Measurements from ENCODE around the gene OPCML.

OPCML gene

DNA sequence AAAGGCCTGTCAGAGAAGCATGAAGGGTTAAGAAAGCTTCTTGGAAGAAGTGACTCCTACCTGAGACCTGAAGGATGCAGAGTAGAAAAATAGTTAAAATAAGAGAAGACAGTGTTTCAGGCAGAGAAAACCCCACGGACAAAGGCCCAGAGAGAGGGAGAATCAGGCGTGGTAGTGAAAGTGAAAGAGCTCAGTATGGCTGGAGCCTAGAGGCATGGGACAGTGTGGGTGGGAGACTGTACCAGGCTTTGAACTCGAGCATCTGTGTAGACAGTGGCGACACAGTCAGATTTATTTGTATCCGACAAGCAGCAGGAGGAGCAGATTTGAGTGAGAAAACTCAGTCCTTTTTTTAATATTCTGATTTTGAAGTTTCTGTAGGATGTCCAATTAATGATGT is 360.0 kb downstream of the OPCML start:
- no peaks in the 10 kb centered on the region for H3K4me1 Mint-ChIP-seq (ENCODE audit: low read depth)
- no peak overlapping the region for H3K4me3 Mint-ChIP-seq
- no peak for DNase-seq (ENCODE audit: low spot score)
- no peaks in the 10 kb centered on the region for H3K36me3 Mint-ChIP-seq (ENCODE audit: low read depth)
- H3K27me3 Mint-ChIP-seq (ENCODE audit: low read depth), result no peaks in the 10 kb centered on the region
- H3K27ac Mint-ChIP-seq, result no peak overlapping the region
- H3K9me3 Mint-ChIP-seq, result no peaks in the 10 kb centered on the region

DNA sequence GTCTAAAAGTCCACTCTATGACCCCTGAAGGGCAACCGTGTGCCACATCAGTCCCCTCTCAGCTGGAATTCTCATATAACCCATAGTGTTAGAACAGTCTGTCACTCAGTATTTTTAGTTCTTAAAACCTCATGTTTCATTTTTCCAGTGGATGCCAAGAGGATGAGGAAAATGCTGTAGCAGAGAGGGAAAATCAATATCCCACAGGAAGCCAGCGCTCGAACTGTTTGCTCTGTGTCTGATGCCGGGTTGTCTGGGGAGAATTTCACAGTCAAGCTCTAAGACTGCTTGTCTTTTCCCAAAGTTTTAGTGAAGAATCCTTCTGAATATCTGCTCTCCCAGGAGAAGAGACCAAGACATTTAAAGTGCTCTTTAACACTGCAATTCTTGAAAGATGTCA is 360.9 kb downstream of the OPCML start:
- no peaks in the 10 kb centered on the region for H3K27me3 Mint-ChIP-seq (ENCODE audit: low read depth)
- H3K27ac Mint-ChIP-seq, result no peak overlapping the region
- no peaks in the 10 kb centered on the region for H3K9me3 Mint-ChIP-seq
- DNase-seq (ENCODE audit: low spot score), result no peak
- H3K4me3 Mint-ChIP-seq, result no peak overlapping the region
- no peaks in the 10 kb centered on the region for H3K4me1 Mint-ChIP-seq (ENCODE audit: low read depth)
- H3K36me3 Mint-ChIP-seq (ENCODE audit: low read depth), result no peaks in the 10 kb centered on the region

DNA sequence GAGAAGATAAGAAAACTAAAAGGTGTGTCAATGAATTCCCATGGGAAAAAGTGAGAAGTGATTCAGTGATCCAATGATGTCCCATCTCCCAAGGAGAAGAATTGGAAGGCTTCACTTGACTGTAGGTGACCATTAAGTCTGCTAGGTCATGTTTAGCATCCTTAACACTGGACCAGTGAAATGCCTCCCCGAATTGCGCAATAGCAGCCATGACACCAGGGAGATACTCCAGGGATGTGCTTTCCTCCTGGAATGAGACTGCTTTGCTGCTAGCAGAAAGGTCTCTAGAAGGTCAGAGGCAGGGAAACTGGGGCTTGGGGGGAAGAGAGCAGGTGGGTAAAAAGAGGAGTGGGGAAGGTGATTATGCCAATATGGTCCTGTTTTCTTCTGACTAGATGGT is 364.3 kb downstream of the OPCML start:
- Mint-ChIP-seq H3K27ac (no peak overlapping the region), H3K27me3 (ENCODE audit: low read depth) (no peaks in the 10 kb centered on the region), H3K9me3 (no peaks in the 10 kb centered on the region), H3K4me1 (ENCODE audit: low read depth) (no peaks in the 10 kb centered on the region), H3K36me3 (ENCODE audit: low read depth) (no peaks in the 10 kb centered on the region), H3K4me3 (no peak overlapping the region)
- no peak for DNase-seq (ENCODE audit: low spot score)

DNA sequence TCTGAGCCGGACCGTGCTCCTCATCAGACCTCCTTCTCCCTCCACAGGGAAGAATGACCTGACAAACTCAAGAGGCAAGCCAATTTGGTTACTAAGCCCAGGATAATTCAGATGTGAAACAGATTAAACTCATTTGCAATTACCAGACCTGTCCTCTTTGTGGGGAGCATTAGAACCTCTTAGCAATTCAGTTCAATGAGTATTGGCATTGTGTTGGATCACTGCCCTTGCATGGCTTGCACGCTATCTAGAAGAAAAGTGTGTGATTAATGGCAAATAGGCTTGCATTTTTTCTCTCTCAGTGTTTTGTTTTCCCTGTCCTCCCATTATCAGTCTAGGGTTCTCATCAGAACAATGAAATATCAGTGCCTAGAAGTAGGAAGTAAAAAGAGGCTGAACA is 365.6 kb downstream of the OPCML start:
- Mint-ChIP-seq H3K4me3 (no peak overlapping the region), H3K9me3 (no peaks in the 10 kb centered on the region)

DNA sequence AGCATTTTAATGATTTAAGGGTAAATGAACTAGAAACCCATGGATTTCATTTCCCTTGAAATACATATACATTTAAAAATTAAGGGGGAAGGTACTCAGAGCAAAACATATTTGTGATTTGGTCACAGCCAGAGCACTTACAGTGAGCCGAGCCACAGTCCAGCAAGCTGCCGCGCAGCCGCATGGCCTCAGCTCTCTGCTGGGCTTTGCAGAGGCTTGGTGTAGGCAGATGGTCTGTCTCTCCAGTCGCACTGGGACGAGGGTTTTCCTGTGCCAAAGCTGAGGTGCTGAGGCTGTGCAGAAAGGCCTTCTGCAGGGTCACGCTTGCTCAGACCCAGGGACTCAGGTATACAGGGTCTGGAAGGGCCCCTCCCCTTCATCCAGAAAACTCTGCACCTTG is 367.3 kb downstream of the OPCML start:
- no peaks in the 10 kb centered on the region for H3K9me3 Mint-ChIP-seq
- no peak for DNase-seq (ENCODE audit: low spot score)
- H3K27ac Mint-ChIP-seq, result no peak overlapping the region
- H3K4me3 Mint-ChIP-seq, result no peak overlapping the region
- no peaks in the 10 kb centered on the region for H3K36me3 Mint-ChIP-seq (ENCODE audit: low read depth)
- no peaks in the 10 kb centered on the region for H3K27me3 Mint-ChIP-seq (ENCODE audit: low read depth)
- H3K4me1 Mint-ChIP-seq (ENCODE audit: low read depth), result no peaks in the 10 kb centered on the region

More for the DNA sequence above, 365.6 kb downstream of the OPCML start:
- H3K27me3 Mint-ChIP-seq (ENCODE audit: low read depth), result no peaks in the 10 kb centered on the region
- no peaks in the 10 kb centered on the region for H3K36me3 Mint-ChIP-seq (ENCODE audit: low read depth)
- no peak overlapping the region for H3K27ac Mint-ChIP-seq
- DNase-seq (ENCODE audit: low spot score), result no peak
- no peaks in the 10 kb centered on the region for H3K4me1 Mint-ChIP-seq (ENCODE audit: low read depth)

DNA sequence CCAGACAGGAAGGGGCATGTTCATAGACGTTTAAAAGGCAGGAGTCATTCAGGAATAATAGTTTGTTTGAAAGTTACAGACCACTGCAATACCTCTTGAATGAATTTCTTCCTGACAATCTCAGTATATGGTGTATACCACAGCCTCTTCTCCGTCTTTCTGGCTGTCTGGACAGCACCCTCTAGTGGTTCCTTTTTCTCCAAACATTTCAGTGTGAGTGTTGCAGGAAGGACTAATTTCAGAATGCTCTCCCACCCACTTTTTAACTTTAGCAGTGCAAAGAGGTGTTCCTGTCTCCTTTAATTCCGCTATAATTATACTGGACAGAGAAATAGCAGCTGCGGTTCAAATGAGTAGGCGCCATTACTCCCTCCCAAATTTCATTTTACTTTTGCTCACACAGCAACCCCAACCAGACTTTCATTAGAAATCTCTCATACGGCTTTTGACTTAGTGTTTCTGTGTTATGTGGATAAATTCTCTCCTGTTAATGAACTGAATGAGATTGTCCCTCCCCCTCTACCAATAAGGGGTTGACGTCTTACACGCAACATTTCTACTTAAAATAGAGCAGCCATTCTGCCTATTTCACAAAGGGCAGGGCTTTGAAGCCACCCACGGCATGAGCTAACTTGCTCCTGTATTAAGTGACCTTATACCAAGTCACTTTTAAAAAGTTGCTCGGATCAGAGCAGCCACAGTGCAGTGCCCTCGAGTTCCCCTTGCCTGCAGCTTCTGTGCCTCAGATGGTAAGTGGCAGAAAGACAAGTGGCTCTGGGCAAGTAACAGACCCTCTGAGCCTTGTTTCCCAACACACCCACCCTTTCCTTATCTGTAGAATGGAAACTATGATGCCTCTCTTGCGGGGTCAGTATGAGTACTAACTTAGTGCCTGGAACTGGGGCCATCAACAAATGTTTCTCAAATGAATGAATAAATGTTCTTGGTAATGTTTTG is 368.6 kb downstream of the OPCML start:
- H3K9me3 Mint-ChIP-seq, result no peaks in the 10 kb centered on the region
- no peak for DNase-seq (ENCODE audit: low spot score)
- no peaks in the 10 kb centered on the region for H3K27me3 Mint-ChIP-seq (ENCODE audit: low read depth)
- no peaks in the 10 kb centered on the region for H3K36me3 Mint-ChIP-seq (ENCODE audit: low read depth)
- no peak overlapping the region for H3K27ac Mint-ChIP-seq
- no peaks in the 10 kb centered on the region for H3K4me1 Mint-ChIP-seq (ENCODE audit: low read depth)
- H3K4me3 Mint-ChIP-seq, result no peak overlapping the region

DNA sequence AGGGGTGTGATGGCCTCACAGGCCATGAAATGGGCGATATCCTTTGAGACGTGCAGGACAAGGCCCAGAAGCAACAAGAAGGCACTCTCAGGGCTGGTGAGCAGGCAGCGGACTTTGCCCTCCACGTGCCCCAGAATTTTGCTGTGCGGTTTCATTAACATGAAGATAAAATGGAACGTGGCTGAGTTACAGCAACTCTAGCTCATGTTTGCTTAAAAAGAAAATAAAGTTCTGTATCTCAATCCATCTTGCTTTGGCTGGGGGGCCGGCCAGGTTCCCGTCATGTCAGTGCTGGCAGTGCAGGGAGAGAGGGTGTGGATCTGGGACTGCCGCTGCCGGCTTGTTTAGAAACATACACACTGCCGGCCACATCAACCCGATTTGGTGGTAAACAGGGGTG is 370.1 kb downstream of the OPCML start:
- no peaks in the 10 kb centered on the region for H3K9me3 Mint-ChIP-seq
- H3K27ac Mint-ChIP-seq, result no peak overlapping the region
- no peak overlapping the region for H3K4me3 Mint-ChIP-seq
- DNase-seq (ENCODE audit: low spot score), result no peak
- no peaks in the 10 kb centered on the region for H3K4me1 Mint-ChIP-seq (ENCODE audit: low read depth)
- no peaks in the 10 kb centered on the region for H3K36me3 Mint-ChIP-seq (ENCODE audit: low read depth)
- H3K27me3 Mint-ChIP-seq (ENCODE audit: low read depth), result no peaks in the 10 kb centered on the region

DNA sequence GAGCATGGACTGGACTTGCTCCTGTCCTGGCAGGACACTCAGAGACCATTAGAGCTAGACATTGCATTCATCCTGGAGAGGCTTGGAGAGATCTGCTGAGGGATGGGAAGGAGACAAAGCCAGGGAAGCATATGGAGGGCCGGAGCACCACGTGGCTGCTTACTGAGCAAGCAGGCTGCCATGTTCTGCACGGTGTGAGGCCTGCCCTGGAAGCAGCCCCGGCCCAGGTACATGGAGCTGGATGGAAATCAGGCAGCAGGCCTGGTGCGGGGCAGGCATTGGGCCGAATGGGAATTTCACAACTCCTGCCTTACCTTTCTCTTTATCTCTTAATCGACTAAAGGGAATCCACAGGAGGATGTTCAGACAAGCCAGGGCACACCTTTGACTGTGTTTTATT is 371.5 kb downstream of the OPCML start:
- DNase-seq (ENCODE audit: low spot score), result no peak

DNA sequence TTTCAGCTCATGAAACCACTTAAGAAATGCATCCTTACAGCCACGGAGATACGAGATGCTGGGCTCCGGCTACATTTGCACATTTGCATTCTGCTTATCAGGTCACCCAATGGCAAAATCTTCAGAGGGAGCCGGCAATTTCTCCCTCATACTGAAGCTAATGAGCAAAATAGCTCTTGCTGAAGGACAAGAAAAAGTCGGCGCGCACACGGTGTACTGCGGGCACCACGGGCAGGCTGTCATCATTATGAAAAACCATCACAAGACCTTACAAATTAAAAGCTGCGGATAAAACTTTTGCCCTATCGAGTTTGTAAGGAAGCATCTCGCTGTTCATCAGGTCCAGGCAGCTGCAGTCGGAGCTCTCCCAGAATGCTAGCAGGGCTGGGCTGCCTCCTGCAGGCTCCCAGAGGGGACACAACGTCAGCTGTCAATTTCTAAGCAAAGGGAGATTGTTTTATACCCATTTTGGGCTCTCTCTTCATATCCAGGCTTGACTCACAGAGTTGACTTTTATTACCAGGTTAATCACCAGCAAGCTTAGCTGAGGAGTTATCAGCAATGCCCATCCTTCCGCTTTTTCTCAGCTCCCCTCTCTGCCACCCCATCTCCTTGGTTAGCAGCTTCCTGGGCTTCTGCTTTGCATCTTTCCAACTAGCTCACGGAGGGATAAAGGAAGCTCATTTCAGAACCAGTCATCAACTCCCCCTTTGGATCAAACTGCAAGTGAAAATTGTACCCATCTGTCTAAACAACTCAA is 375.1 kb downstream of the OPCML start:
- H3K27me3 Mint-ChIP-seq (ENCODE audit: low read depth), result peaks cover 3% of the 10 kb centered on the region
- no peak for DNase-seq (ENCODE audit: low spot score)
- H3K4me3 Mint-ChIP-seq, result no peak overlapping the region
- no peaks in the 10 kb centered on the region for H3K4me1 Mint-ChIP-seq (ENCODE audit: low read depth)
- H3K36me3 Mint-ChIP-seq (ENCODE audit: low read depth), result no peaks in the 10 kb centered on the region
- no peaks in the 10 kb centered on the region for H3K9me3 Mint-ChIP-seq
- H3K27ac Mint-ChIP-seq, result no peak overlapping the region

More for the DNA sequence above, 371.5 kb downstream of the OPCML start:
- H3K27ac Mint-ChIP-seq, result no peak overlapping the region
- no peak overlapping the region for H3K4me3 Mint-ChIP-seq
- no peaks in the 10 kb centered on the region for H3K4me1 Mint-ChIP-seq (ENCODE audit: low read depth)
- H3K36me3 Mint-ChIP-seq (ENCODE audit: low read depth), result no peaks in the 10 kb centered on the region
- H3K27me3 Mint-ChIP-seq (ENCODE audit: low read depth), result peaks cover 3% of the 10 kb centered on the region
- no peaks in the 10 kb centered on the region for H3K9me3 Mint-ChIP-seq

DNA sequence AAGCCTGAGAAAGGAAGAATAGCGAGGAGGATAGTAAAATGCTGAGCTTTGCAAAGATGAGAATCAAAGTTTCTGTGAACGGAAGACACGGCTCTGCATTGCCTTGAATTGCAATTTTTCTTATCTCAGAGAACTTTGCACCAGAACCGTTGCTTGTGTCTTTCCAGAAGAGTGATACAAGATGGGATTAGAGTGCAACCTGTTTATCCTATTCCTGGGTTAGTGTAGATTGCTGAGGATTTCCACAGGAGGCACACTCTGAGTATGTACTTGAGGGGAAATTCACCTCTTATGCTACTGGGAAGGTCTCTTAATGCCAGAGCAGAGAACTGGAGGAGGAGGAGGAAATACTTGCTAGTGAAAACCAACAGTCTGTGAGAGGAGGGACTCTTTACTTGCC is 377.5 kb downstream of the OPCML start:
- Mint-ChIP-seq H3K36me3 (ENCODE audit: low read depth) (no peaks in the 10 kb centered on the region), H3K27me3 (ENCODE audit: low read depth) (peaks cover 3% of the 10 kb centered on the region), H3K4me3 (no peak overlapping the region), H3K4me1 (ENCODE audit: low read depth) (no peaks in the 10 kb centered on the region), H3K27ac (no peak overlapping the region), H3K9me3 (no peaks in the 10 kb centered on the region)
- no peak for DNase-seq (ENCODE audit: low spot score)

DNA sequence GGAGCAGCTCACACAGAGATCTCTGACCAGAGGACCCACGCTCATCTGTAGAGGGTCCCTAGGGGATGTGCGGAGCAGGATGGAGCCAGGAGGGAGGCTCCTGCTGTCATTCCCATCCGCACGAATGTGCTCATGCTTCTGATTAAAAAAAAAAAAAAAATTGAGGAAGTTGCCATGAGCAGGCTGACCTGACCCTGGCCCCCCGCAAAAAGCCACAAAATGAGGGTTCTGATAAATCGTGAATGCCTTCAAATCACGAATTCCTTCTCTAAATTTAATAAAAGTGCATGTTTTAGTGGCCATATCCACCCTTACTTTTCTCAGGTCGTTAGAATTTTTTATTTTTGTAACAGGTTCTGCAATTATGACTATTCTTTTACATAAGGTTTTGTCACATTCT is 378.2 kb downstream of the OPCML start:
- H3K9me3 Mint-ChIP-seq, result no peaks in the 10 kb centered on the region
- H3K27ac Mint-ChIP-seq, result no peak overlapping the region
- H3K4me3 Mint-ChIP-seq, result no peak overlapping the region
- peaks cover 3% of the 10 kb centered on the region for H3K27me3 Mint-ChIP-seq (ENCODE audit: low read depth)
- DNase-seq (ENCODE audit: low spot score), result no peak
- no peaks in the 10 kb centered on the region for H3K4me1 Mint-ChIP-seq (ENCODE audit: low read depth)
- H3K36me3 Mint-ChIP-seq (ENCODE audit: low read depth), result no peaks in the 10 kb centered on the region

DNA sequence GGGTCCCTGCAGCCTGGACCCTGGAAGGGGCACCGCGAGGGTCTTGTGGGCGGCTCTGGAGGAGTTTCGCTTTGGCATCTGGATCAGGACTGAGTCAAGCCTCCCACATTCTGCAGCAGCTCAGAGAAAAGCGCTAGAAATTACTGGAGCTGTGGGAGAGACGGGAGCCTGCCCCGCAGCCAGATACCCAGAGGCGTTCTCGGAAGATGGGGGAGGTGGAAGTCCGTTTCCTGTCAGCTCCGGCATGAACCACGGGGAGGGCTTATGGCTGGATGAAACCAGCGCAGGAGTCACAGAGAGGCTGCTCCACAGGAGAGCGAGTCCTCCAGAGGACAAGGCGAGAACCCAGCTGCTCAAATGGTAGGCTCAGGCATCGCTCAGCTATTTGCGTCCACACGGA is 379.3 kb downstream of the OPCML start:
- H3K9me3 Mint-ChIP-seq, result no peaks in the 10 kb centered on the region
- H3K36me3 Mint-ChIP-seq (ENCODE audit: low read depth), result no peaks in the 10 kb centered on the region
- DNase-seq (ENCODE audit: low spot score), result no peak
- H3K4me3 Mint-ChIP-seq, result no peak overlapping the region
- H3K4me1 Mint-ChIP-seq (ENCODE audit: low read depth), result no peaks in the 10 kb centered on the region
- peaks cover 3% of the 10 kb centered on the region for H3K27me3 Mint-ChIP-seq (ENCODE audit: low read depth)
- no peak overlapping the region for H3K27ac Mint-ChIP-seq

DNA sequence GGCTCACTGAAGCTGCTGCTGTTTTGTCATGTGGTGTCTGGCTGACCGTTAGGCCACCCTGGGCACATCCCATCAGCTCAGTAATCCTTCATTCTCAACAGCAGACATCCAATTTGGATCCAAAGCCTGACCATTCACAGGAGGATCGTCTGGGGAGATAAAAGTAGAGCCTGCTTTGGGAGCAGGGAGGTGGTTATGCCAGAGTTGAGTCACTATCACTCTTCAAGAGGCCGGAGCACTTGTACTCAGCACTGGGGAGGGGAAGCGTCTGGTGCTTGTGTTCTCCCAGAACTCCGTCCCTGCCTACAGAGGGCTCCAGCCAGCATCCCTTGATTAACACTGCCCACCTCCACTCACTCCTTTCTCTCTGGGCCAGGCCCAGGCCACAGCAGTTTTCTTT is 382.6 kb downstream of the OPCML start:
- no peaks in the 10 kb centered on the region for H3K36me3 Mint-ChIP-seq (ENCODE audit: low read depth)
- H3K9me3 Mint-ChIP-seq, result no peaks in the 10 kb centered on the region
- H3K27me3 Mint-ChIP-seq (ENCODE audit: low read depth), result no peaks in the 10 kb centered on the region
- H3K4me1 Mint-ChIP-seq (ENCODE audit: low read depth), result no peaks in the 10 kb centered on the region
- no peak for DNase-seq (ENCODE audit: low spot score)
- H3K27ac Mint-ChIP-seq, result no peak overlapping the region
- H3K4me3 Mint-ChIP-seq, result no peak overlapping the region

DNA sequence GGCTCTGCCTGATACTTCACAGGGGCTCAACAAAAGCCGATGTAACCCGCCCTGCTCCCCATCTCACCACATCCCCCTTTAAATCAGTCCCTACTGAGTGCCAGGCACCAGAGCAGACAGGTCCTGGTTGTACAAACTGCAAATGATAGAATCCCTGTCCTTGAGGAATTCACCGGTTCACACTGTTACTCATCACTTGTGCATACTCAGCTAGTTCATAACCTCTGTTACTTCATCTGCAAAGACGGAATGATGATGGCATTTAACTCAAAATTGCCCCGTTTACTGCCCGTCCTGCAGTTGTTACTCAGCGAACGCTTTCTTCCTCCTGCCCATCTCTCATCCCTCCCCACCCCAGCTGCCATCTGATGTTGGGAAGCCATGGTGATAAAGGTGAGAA is 384.7 kb downstream of the OPCML start:
- Mint-ChIP-seq H3K9me3 (no peaks in the 10 kb centered on the region), H3K27me3 (ENCODE audit: low read depth) (no peaks in the 10 kb centered on the region), H3K36me3 (ENCODE audit: low read depth) (no peaks in the 10 kb centered on the region), H3K4me3 (no peak overlapping the region), H3K4me1 (ENCODE audit: low read depth) (no peaks in the 10 kb centered on the region), H3K27ac (no peak overlapping the region)
- DNase-seq (ENCODE audit: low spot score), result no peak
